ENCODE data around the gene PSORS1C1. TPM values are rescaled to one million over a fixed set of nuclear protein-coding genes. Genes with fewer than 3 reads are reported as not detected.

PSORS1C1 gene
- polyA plus RNA-seq, 3 donors: 0.23 to 0.34 (median 0.30) TPM

GRCh38 chr6:31092238-31092637 is 22.4 kb upstream of the PSORS1C1 start:
- DNase-seq (ENCODE audit: extremely low read depth in 1 of 11, low read depth in 9 of 11, low spot score in 4 of 11): no peak

GRCh38 chr6:31092769-31093505 is 21.7 kb upstream of the PSORS1C1 start:
- no peak for DNase-seq (ENCODE audit: extremely low read depth in 1 of 11, low read depth in 9 of 11, low spot score in 4 of 11)

GRCh38 chr6:31094389-31094881 is 20.2 kb upstream of the PSORS1C1 start:
- DNase-seq (ENCODE audit: extremely low read depth in 1 of 11, low read depth in 9 of 11, low spot score in 4 of 11): no peak

- DNase-seq (ENCODE audit: extremely low read depth in 1 of 11, low read depth in 9 of 11, low spot score in 4 of 11): no peak
Measured at GRCh38 chr6:31096215-31096614, 18.4 kb upstream of the PSORS1C1 start.

- no peak for DNase-seq (ENCODE audit: extremely low read depth in 1 of 11, low read depth in 9 of 11, low spot score in 4 of 11)
Measured at GRCh38 chr6:31096656-31097055, 17.9 kb upstream of the PSORS1C1 start.

- DNase-seq (ENCODE audit: extremely low read depth in 1 of 11, low read depth in 9 of 11, low spot score in 4 of 11): no peak
Measured at GRCh38 chr6:31098449-31098938, 16.1 kb upstream of the PSORS1C1 start.

GRCh38 chr6:31103136-31103535 is 11.5 kb upstream of the PSORS1C1 start:
- DNase-seq (ENCODE audit: extremely low read depth in 1 of 11, low read depth in 9 of 11, low spot score in 4 of 11): no peak

GRCh38 chr6:31107052-31107451 is 7.5 kb upstream of the PSORS1C1 start:
- DNase-seq (ENCODE audit: extremely low read depth in 1 of 11, low read depth in 9 of 11, low spot score in 4 of 11): no peak

- DNase-seq (ENCODE audit: extremely low read depth in 1 of 11, low read depth in 9 of 11, low spot score in 4 of 11): no peak
Measured at GRCh38 chr6:31110825-31111582, 3.6 kb upstream of the PSORS1C1 start.

- no peak for DNase-seq (ENCODE audit: extremely low read depth in 1 of 11, low read depth in 9 of 11, low spot score in 4 of 11)
Measured at GRCh38 chr6:31111712-31112111, 2.9 kb upstream of the PSORS1C1 start.

- no peak for DNase-seq (ENCODE audit: extremely low read depth in 1 of 11, low read depth in 9 of 11, low spot score in 4 of 11)
Measured at GRCh38 chr6:31112478-31112877, 2.1 kb upstream of the PSORS1C1 start, which contains the start of gene C6orf15. Gene C6orf15, minus strand, starts transcription at chr6:31112575. Its CDS starts 20 bp downstream, at chr6:31112555.

- DNase-seq (ENCODE audit: extremely low read depth in 1 of 11, low read depth in 9 of 11, low spot score in 4 of 11): no peak
Measured at GRCh38 chr6:31113861-31114540, 599 bp upstream of the PSORS1C1 start.

GRCh38 chr6:31114970-31115849 is 610 bp downstream of the PSORS1C1 start:
- no peak for DNase-seq (ENCODE audit: extremely low read depth in 1 of 11, low read depth in 9 of 11, low spot score in 4 of 11)

- no peak for DNase-seq (ENCODE audit: extremely low read depth in 1 of 11, low read depth in 9 of 11, low spot score in 4 of 11)
Measured at GRCh38 chr6:31115941-31116560, 1.5 kb downstream of the PSORS1C1 start.

GRCh38 chr6:31116661-31117385 is 2.2 kb downstream of the PSORS1C1 start:
- DNase-seq (ENCODE audit: extremely low read depth in 1 of 11, low read depth in 9 of 11, low spot score in 4 of 11): no peak

- DNase-seq (ENCODE audit: extremely low read depth in 1 of 11, low read depth in 9 of 11, low spot score in 4 of 11): no peak
Measured at GRCh38 chr6:31118178-31118577, 3.6 kb downstream of the PSORS1C1 start.

- no peak for DNase-seq (ENCODE audit: extremely low read depth in 1 of 11, low read depth in 9 of 11, low spot score in 4 of 11)
Measured at GRCh38 chr6:31120151-31120915, 5.7 kb downstream of the PSORS1C1 start, which contains the start of gene CDSN. Gene CDSN, minus strand, starts transcription at chr6:31120446. Its CDS starts 27 bp downstream, at chr6:31120419.

All from renal cortex interstitium (tissue), 11 donors.